ENCODE results near the gene TIMM29. TPM values are rescaled to one million over a fixed set of nuclear protein-coding genes. Genes with fewer than 3 reads are reported as not detected.

TIMM29 gene
- 28.0 and 30.1 TPM in 2 replicates for total RNA-seq
- long read RNA-seq, partial matches to known transcripts = 0 of 1 reads
- long read RNA-seq, other reads (novel, unspliced or antisense) = 1 of 1 reads

GRCh38 chr19:10928563-10929401 is at the start of gene TIMM29, which contains the start of gene YIPF2:
Gene TIMM29, plus strand, starts transcription at chr19:10928811. Its CDS starts 12 bp downstream, at chr19:10928823.
Gene YIPF2, minus strand, starts transcription at chr19:10928639. Its CDS starts 229 bp downstream, at chr19:10928410.
- Mint-ChIP-seq H3K27me3 (ENCODE audit: low read depth) (peaks cover 5% of the 10 kb centered on the region), H3K27ac (ENCODE audit: unreplicated experiment) (peak within 1 kb of the TSS; percentile 69), H3K36me3 (ENCODE audit: low read depth) (no peaks in the 10 kb centered on the region), H3K9me3 (no peaks in the 10 kb centered on the region), H3K4me1 (peaks cover 16% of the 10 kb centered on the region), H3K4me3 (peak within 1 kb of the TSS; percentile 99)
- no peak for TF ChIP-seq CTCF (conservative IDR thresholded peaks at IDR 0.05)
- peak; percentile 91 for DNase-seq (ENCODE audit: low read depth, low spot score)

- H3K4me1 Mint-ChIP-seq = peaks cover 50% of the 10 kb centered on the region
- no peak for TF ChIP-seq CTCF (conservative IDR thresholded peaks at IDR 0.05)
- no peaks in the 10 kb centered on the region for H3K9me3 Mint-ChIP-seq
- no peak for DNase-seq (ENCODE audit: low read depth, low spot score)
- H3K4me3 Mint-ChIP-seq = peak overlapping the region; percentile 76
- H3K27ac Mint-ChIP-seq (ENCODE audit: unreplicated experiment) = peak overlapping the region; percentile 96
- no peaks in the 10 kb centered on the region for H3K27me3 Mint-ChIP-seq (ENCODE audit: low read depth)
- peaks cover 4% of the 10 kb centered on the region for H3K36me3 Mint-ChIP-seq (ENCODE audit: low read depth)
These were observed 47.1 kb upstream of the TIMM29 start for GRCh38 chr19:10881403-10882107.

- no peak for DNase-seq (ENCODE audit: low read depth, low spot score)
- peak overlapping the region; percentile 76 for H3K27ac Mint-ChIP-seq (ENCODE audit: unreplicated experiment)
These were observed 46.5 kb upstream of the TIMM29 start for GRCh38 chr19:10882108-10882457.

GRCh38 chr19:10884274-10884673 is 44.3 kb upstream of the TIMM29 start:
- Mint-ChIP-seq H3K36me3 (ENCODE audit: low read depth) (peaks cover under 1% of the 10 kb centered on the region), H3K27me3 (ENCODE audit: low read depth) (no peaks in the 10 kb centered on the region), H3K4me3 (peak overlapping the region; percentile 27), H3K9me3 (no peaks in the 10 kb centered on the region), H3K27ac (ENCODE audit: unreplicated experiment) (no peak overlapping the region), H3K4me1 (peaks cover 53% of the 10 kb centered on the region)
- no peak for DNase-seq (ENCODE audit: low read depth, low spot score)
- TF ChIP-seq CTCF (conservative IDR thresholded peaks at IDR 0.05) = no peak

More at GRCh38 chr19:10882108-10882457, 46.5 kb upstream of the TIMM29 start:
- Mint-ChIP-seq H3K4me1 (peaks cover 46% of the 10 kb centered on the region), H3K27me3 (ENCODE audit: low read depth) (no peaks in the 10 kb centered on the region), H3K4me3 (peak overlapping the region; percentile 76), H3K36me3 (ENCODE audit: low read depth) (peaks cover 4% of the 10 kb centered on the region), H3K9me3 (no peaks in the 10 kb centered on the region)
- TF ChIP-seq CTCF (conservative IDR thresholded peaks at IDR 0.05) = no peak

GRCh38 chr19:10885201-10886169 is 43.1 kb upstream of the TIMM29 start:
- Mint-ChIP-seq H3K4me1 (peaks cover 51% of the 10 kb centered on the region), H3K27ac (ENCODE audit: unreplicated experiment) (peak overlapping the region; percentile 35), H3K9me3 (no peaks in the 10 kb centered on the region), H3K4me3 (peak overlapping the region; percentile 47), H3K27me3 (ENCODE audit: low read depth) (no peaks in the 10 kb centered on the region), H3K36me3 (ENCODE audit: low read depth) (no peaks in the 10 kb centered on the region)
- DNase-seq (ENCODE audit: low read depth, low spot score) = no peak
- TF ChIP-seq CTCF (conservative IDR thresholded peaks at IDR 0.05) = no peak
